NCI-H526 (cell line): ENCODE data around the gene BCO2.
A peak's percentile ranks its signal among the peaks of the same experiment; 100 is the strongest.

Source experiments
- DNase-seq, 2 experiments: peaks; one replicate each; lab custom pipeline; 2025; lab: John Stamatoyannopoulos, UW

The BCO2 gene

GRCh38 chr11:112216561-112217105, 41.3 kb downstream of the BCO2 start:
- DNase-seq: no peak

- DNase-seq: peak; percentile 80 to 91
Observed at GRCh38 chr11:112219476-112220232, 44.3 kb downstream of the BCO2 start.

GRCh38 chr11:112221274-112221835, 46.0 kb downstream of the BCO2 start:
- DNase-seq: no peak

- no peak for DNase-seq
Observed at GRCh38 chr11:112222303-112222702, 47.0 kb downstream of the BCO2 start.

- no peak for DNase-seq
Observed at GRCh38 chr11:112223121-112223520, 47.8 kb downstream of the BCO2 start.

DNA sequence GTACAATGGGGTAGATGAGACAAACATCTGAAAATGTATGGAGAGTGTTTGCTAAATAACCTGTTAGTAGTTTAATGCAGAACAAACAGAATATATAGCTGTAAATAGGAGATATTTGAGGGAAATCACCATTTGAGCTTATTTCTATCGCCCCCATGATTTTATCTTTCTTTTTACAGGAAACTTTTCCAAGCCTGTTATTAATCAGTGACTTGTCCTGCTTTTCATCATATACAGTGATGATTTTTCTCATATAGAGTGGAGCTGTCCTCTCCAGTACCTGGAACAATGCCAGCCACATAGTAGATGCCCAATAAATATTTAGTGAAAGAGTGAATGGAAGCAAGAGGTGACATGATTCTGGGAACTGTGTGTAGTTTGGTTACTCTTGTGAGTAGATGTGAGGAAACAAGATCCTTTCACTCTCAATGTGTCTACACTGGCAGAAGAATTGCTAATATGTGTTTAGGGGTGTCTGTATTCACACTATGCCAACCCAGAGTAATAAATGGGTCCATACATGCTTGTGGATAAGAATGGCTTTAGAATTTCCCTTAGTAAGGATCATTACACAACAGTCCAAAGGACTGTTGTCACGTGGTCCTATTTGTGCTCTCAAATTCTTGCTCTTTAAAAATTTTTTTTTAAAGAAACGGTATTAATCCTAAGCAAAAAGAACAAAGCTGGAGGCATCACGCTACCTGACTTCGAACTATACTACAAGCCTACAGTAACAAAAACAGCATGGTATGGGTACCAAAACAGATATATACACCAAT, 48.6 kb downstream of the BCO2 start:
- DNase-seq: no peak

GRCh38 chr11:112225753-112226061, 50.4 kb downstream of the BCO2 start:
- DNase-seq: no peak

DNA sequence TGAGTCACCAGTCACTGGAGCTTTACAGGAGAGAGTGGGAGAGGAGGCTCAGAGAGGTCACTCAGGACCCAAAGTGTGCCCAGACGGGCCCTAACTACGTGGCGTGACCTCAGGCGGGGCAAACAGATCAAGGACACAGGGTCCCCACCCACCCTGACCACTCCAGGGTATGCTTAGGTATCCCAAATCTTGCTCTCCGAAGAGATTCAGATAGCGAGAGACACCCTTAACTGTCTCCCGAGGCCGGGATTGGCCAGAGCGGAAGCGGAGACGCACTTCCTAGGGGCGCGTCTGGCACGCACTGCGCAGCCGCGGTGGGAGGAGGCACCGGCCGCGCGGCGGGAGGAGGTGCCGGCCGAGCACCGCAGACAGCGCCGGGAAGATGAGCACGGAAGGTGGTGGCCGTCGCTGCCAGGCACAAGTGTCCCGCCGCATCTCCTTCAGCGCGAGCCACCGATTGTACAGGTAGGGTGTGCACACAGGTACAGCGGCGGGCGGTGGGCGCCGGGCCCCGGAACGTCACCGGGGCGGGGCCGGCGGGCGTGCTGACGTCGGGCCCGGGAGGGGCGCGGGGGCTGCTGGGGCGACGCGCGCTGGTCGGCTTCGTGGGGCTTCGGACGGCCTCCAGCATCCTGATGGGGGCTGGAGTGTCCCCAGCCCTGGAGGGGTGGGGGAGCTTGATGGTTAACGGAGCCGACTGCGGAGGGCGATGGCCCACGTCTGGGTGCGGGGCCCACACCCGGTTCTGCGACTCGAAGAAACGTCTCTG, 50.9 kb downstream of the BCO2 start, which contains the start of gene PTS:
PTS (plus strand) TSS at position 367 of the 769 bp plus-strand sequence; CDS start at position 383, 16 bp downstream.
- DNase-seq: peak; percentile 87 to 97

GRCh38 chr11:112226831-112227401, 51.6 kb downstream of the BCO2 start:
- peak in 1 of 2 experiments; percentile 72 for DNase-seq

DNA sequence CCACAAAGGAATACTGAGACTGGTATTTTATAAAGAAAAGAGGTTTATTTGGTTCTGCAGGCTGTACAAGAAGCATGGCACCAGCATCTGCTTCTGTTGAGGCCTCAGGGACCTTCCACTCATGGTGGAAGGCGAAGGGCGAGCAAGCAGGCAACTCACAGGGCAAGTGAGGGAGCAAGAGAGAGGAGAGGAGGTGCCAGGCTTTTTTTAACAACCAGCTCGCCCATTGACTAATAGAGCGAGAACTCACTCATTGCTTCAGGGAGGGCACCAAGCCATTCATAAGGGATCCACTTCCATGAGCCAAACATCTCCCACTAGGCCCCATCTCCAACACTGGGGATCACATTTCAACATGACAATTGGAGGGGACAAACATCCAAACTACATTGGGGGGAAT, 52.2 kb downstream of the BCO2 start:
- no peak for DNase-seq

DNA sequence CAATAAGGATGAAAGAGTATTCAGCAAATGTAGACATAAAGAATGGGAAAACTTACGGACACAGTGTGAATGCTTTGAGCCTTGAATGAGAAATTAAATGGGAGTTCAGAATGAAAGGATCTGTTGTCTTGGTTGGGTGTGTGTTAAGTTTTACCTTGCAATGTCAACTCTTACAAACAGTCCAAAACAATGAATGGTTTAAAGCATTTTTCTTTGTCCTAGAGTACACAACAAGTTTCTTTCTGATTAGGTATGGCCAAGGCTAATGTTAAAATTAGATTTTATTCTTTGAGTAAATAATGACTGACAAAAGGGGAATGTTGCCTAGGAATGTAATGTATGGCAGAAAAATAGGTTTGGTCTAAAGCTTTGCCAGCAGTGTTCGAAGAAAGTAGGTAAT, 53.4 kb downstream of the BCO2 start:
- DNase-seq: no peak

GRCh38 chr11:112229159-112229558, 53.8 kb downstream of the BCO2 start:
- DNase-seq: no peak

DNA sequence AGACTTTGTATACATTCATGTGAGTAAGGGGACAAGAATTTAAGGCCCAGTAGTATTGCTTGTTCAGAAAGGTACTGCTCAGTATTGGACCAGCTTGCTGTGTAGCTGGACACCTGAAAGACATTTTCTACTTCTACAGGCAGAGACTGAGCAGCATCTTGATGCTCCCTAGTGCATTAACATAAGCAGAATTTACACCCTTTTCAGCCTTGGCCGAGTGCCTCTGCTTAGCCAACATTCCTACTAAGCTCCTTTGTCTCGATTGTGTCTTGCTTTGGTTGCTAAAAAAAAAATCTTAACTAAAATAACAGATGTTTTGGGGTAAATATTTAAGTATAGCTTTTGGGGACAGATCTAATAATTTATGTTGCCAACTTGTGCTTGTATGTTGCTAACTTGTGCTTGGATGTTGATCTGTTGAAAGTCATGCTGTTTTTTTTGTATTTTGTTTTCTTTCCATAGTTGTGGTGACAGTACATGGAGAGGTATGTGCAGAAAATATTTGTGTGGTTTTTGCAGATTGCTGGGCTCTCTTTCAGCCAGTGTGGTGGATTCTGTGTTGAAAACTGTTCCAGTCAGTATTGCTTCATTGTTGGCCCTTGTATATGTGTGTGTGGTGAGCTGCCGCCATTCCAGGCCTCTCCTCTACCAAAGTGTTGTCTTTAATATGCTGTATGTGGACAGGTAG, 54.6 kb downstream of the BCO2 start:
- DNase-seq: no peak

- DNase-seq: no peak
Observed at GRCh38 chr11:112231952-112232351, 56.6 kb downstream of the BCO2 start.

DNA sequence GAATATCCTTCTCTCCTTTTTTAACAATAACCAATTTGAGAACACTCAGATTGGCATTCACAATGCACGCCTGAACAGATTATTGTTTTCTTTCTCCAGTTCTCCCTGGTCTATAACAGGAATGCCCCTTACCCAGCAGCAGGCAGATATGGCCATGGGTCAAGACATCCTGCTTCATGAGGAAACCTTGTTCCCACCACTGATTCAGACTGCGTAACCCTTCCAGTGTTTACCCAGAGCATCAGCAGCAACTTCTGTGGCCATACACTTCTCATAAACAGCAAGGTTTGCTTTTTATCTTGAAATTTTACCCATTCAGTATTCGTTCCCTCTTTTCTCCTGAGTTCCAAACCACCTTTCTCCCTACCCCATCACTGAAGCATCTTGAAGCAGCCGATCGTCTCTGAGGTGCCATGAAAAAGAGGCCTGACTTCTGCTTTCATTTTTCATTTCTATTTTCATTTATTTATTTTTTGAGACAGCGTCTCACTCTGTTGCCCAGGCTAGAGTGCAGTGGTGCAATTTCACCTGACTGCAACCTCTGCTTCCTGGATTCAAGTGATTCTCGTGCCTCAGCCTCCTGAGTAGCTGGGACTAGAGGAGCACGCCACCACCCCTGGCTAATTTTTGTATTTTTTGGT, 60.6 kb downstream of the BCO2 start:
- no peak for DNase-seq

- DNase-seq: no peak
Observed at GRCh38 chr11:112237451-112237850, 62.1 kb downstream of the BCO2 start.

GRCh38 chr11:112238041-112238440, 62.7 kb downstream of the BCO2 start:
- no peak for DNase-seq

GRCh38 chr11:112241486-112241885, 66.2 kb downstream of the BCO2 start:
- no peak for DNase-seq

- peak; percentile 24 to 32 for DNase-seq
Observed at GRCh38 chr11:112247201-112247600, 71.9 kb downstream of the BCO2 start.

GRCh38 chr11:112248201-112248600, 72.9 kb downstream of the BCO2 start:
- no peak for DNase-seq
